Endothelial cell of umbilical vein (primary cell): ENCODE results near the gene INO80D. TPM values are rescaled to one million over a fixed set of nuclear protein-coding genes. Genes with fewer than 3 reads are reported as not detected.

ENCODE experiments used
- BruUV-seq: library from RNA; stranded (reverse); fragments of 400-500 nt; replicated peaks from 2 replicates; lab custom pipeline; 2021; lab: Mats Ljungman, UMichigan
- CTCF ChIA-PET: fragments of 300-600, 350-600 bp; sonication (Branson Sonifier 250); formaldehyde crosslinking; loops from one replicate; lab custom pipeline; 2021; ENCODE audit warnings: antibody characterized with exemption, inconsistent platforms; lab: Charles Lee
- POLR2A ChIA-PET: fragments of 300-600, 350-600 bp; sonication (Branson Sonifier 250); formaldehyde crosslinking; loops from one replicate; lab custom pipeline; 2021; ENCODE audit warnings: antibody characterized with exemption, inconsistent platforms; lab: Charles Lee
- DNase-seq: peaks from one replicate; pipeline ENCODE4 v3.0.0-alpha.2; 2011; ENCODE audit warnings: low read depth, low spot score
- FAIRE-seq: peaks from 2 replicates; lab custom pipeline; 2011; peaks lifted over from hg19 to GRCh38; lab: Jason Lieb, UNC
- H2AFZ ChIP-seq: 2 replicates; pipeline ENCODE4 v1.6.0; 2012; ENCODE audit warnings: low read depth, low read length, control low read depth, inconsistent platforms
- H3K27ac ChIP-seq: 2 replicates; pipeline ENCODE4 v1.5.1; 2011; ENCODE audit warnings: low read depth, mild to moderate bottlenecking, control low read depth, low read length, moderate library complexity; ENCODE audit not compliant: insufficient read depth
- H3K27me3 ChIP-seq, 2 experiments: 2 replicates each; pipeline versions ENCODE4 v1.6.0 to v1.6.1; 2011; ENCODE audit warnings: low read length in 2 of 2, mixed read lengths in 1 of 2; ENCODE audit not compliant: control insufficient read depth in 2 of 2, insufficient read depth in 2 of 2
- H3K36me3 ChIP-seq, 2 experiments: 2 replicates in 1 of 2; 3 replicates in 1 of 2; pipeline ENCODE4 v1.5.1; 2011; ENCODE audit warnings: low read length in 2 of 2, mild to moderate bottlenecking in 1 of 2, moderate library complexity in 1 of 2; ENCODE audit not compliant: control insufficient read depth in 2 of 2, insufficient read depth in 2 of 2; ENCODE audit errors: extremely low read depth in 1 of 2
- H3K4me1 ChIP-seq: 3 replicates; pipeline ENCODE4 v1.5.1; 2011; ENCODE audit warnings: mild to moderate bottlenecking, low read length; ENCODE audit not compliant: control insufficient read depth, insufficient read depth; ENCODE audit errors: extremely low read depth
- H3K4me2 ChIP-seq: 2 replicates; pipeline ENCODE4 v1.6.1; 2011; ENCODE audit warnings: low read length, control low read depth, mixed read lengths; ENCODE audit not compliant: insufficient read depth
- H3K4me3 ChIP-seq, 3 experiments: fragments of 200-600 bp in 1 of 3; sonication (generic), shearing (Covaris generic) in 1 of 3; replicated peaks in 1 of 3; 2 replicates each; pipeline ENCODE4 v1.5.1; 2011 to 2016; ENCODE audit warnings: control low read depth in 3 of 3, low read length in 3 of 3, mild to moderate bottlenecking in 2 of 3, inconsistent platforms in 1 of 3, low read depth in 1 of 3, moderate library complexity in 1 of 3; ENCODE audit not compliant: insufficient read depth in 1 of 3
- H3K79me2 ChIP-seq: 2 replicates; pipeline ENCODE4 v1.6.0; 2012; ENCODE audit warnings: low read length, inconsistent platforms; ENCODE audit not compliant: control insufficient read depth, insufficient read depth
- H3K9ac ChIP-seq: replicated peaks from 2 replicates; pipeline ENCODE3; 2011; ENCODE audit warnings: low read length, control low read depth; ENCODE audit not compliant: insufficient read depth; ENCODE audit errors: extremely low read depth
- H3K9me1 ChIP-seq: replicated peaks from 3 replicates; pipeline ENCODE4 v1.6.0; 2011; ENCODE audit warnings: mild to moderate bottlenecking, low read length; ENCODE audit not compliant: control insufficient read depth, insufficient read depth; ENCODE audit errors: extremely low read depth
- H3K9me3 ChIP-seq: replicated peaks from 2 replicates; pipeline ENCODE4 v1.5.1; 2012; ENCODE audit warnings: low read length, inconsistent platforms; ENCODE audit not compliant: control insufficient read depth, insufficient read depth
- H4K20me1 ChIP-seq: replicated peaks from 2 replicates; pipeline ENCODE3; 2011; ENCODE audit warnings: mild to moderate bottlenecking, low read length; ENCODE audit not compliant: control insufficient read depth, insufficient read depth; ENCODE audit errors: extremely low read depth
- CTCF ChIP-seq, 2 donors: IDR thresholded peaks; 1 replicate in 1 of 2; 2 replicates in 1 of 2; pipeline ENCODE4 v1.5.1; 2011; ENCODE audit warnings: low read length in 2 of 2, mild to moderate bottlenecking in 2 of 2, moderate library complexity in 2 of 2, control low read depth in 1 of 2, inconsistent platforms in 1 of 2, low read depth in 1 of 2; ENCODE audit not compliant: insufficient read depth in 1 of 2; ENCODE audit errors: extremely low read depth in 1 of 2
- EZH2 ChIP-seq: IDR thresholded peaks from 2 replicates; pipeline ENCODE4 v1.6.1; 2012; ENCODE audit warnings: borderline replicate concordance, low read depth, mild to moderate bottlenecking, moderate library complexity, low read length, inconsistent platforms; ENCODE audit not compliant: severe bottlenecking
- FOS ChIP-seq: IDR thresholded peaks from 2 replicates; pipeline ENCODE4 v1.6.1; 2011; ENCODE audit warnings: mild to moderate bottlenecking, low read length, moderate library complexity, borderline replicate concordance; ENCODE audit not compliant: insufficient read depth
- GATA2 ChIP-seq: IDR thresholded peaks from 2 replicates; pipeline ENCODE4 v1.7.0; 2011; ENCODE audit warnings: low read depth, mild to moderate bottlenecking, moderate library complexity, mixed read lengths, low read length; ENCODE audit not compliant: insufficient read length, insufficient read depth
- JUN ChIP-seq: IDR thresholded peaks from 2 replicates; pipeline ENCODE4 v1.6.1; 2011; ENCODE audit warnings: borderline replicate concordance, low read depth; ENCODE audit not compliant: insufficient read length, insufficient read depth
- MAX ChIP-seq: IDR thresholded peaks from 2 replicates; pipeline ENCODE4 v1.6.1; 2011; ENCODE audit not compliant: insufficient read depth, insufficient read length
- MYC ChIP-seq: IDR thresholded peaks from one replicate; pipeline ENCODE4 v1.6.1; 2011; ENCODE audit warnings: mild to moderate bottlenecking, low read depth, low read length
- POLR2A ChIP-seq: IDR thresholded peaks from 2 replicates; pipeline ENCODE4 v1.6.1; 2012; ENCODE audit warnings: low read depth, mild to moderate bottlenecking, control low read depth, low read length
- POLR2AphosphoS5 ChIP-seq: IDR thresholded peaks from 2 replicates; pipeline ENCODE4 v1.6.1; 2012; ENCODE audit warnings: low read depth, mild to moderate bottlenecking, control low read depth, low read length, moderate library complexity; ENCODE audit not compliant: insufficient read depth
- dilution Hi-C: fragments of 300-500 bp; cut with MboI; formaldehyde crosslinking; loops from one replicate; pipeline ENCODE4 v1.15.0; 2019; ENCODE audit warnings: low sequenced_read_pairs; ENCODE audit not compliant: extremely low pct_ligation_motif_present
- intact Hi-C: fragments of 100-400 bp; cut with micrococcal nuclease; formaldehyde crosslinking; loops from one replicate; pipeline ENCODE4 v1.10.0; 2022
- polyA plus RNA-seq, 4 experiments: library from polyadenylated mRNA; depleted of rRNA in 3 of 4; stranded (reverse) in 3 of 4; unstranded in 1 of 4; fragments of >200 nt; gene quantifications; 2 replicates each; pipeline versions ENCODE4 v1.2.1 to v1.2.3, GENCODE V29; 2011 to 2012; ENCODE audit warnings: missing spikeins in 1 of 4
- total RNA-seq: library from RNA; stranded (reverse); gene quantifications from 2 replicates; pipeline ENCODE4 v1.2.3, GENCODE V29; 2021

INO80D gene
- total and polyA plus RNA-seq, 2 donors (not counting 3 experiments of a cell fraction or from before 2014, with no cell fraction given), result 2.9 to 20.3 TPM

GRCh38 chr2:205972113-205972512 lies 113.9 kb downstream of the INO80D start:
- Histone ChIP-seq H3K4me2 (no peak overlapping the region), H3K4me3 (no peak overlapping the region), H3K9me3 (no peaks in the 10 kb centered on the region), H3K36me3 (no peaks in the 10 kb centered on the region), H4K20me1 (no peaks in the 10 kb centered on the region), H3K9me1 (no peaks in the 10 kb centered on the region), H3K4me1 (no peaks in the 10 kb centered on the region), H3K9ac (no peak overlapping the region), H2AFZ (no peak overlapping the region), H3K27me3 (peaks cover 4 to 7% of the 10 kb centered on the region in 2 experiments), H3K79me2 (no peaks in the 10 kb centered on the region), H3K27ac (no peak overlapping the region)
- intact Hi-C loops (no loop called here), dilution Hi-C loops (no loop called here)
- POLR2A ChIA-PET, result no interaction called here
- FAIRE-seq (no peak), DNase-seq (no peak)
- TF ChIP-seq MAX (no peak), EZH2 (no peak), POLR2A (no peak), CTCF (IDR thresholded peaks at IDR 0.05; ENCODE audit: extremely low read depth in 1 of 2, insufficient read depth in 1 of 2, low read depth in 1 of 2, low read length in 2 of 2) (no peak), POLR2AphosphoS5 (no peak), JUN (no peak), GATA2 (no peak), MYC (no peak), FOS (no peak)
- no TSS peak for BruUV-seq
- CTCF ChIA-PET, result interaction anchor here (1.0 to 1.4 kb wide), 6 partner anchors 11 to 46 kb away, joined by 3 to 4 read pairs (median 3); no protein-coding TSS in a partner anchor
